ENCODE data around the gene ZBTB2.
A peak's percentile ranks its signal among the peaks of the same experiment; 100 is the strongest.
"Not testable (repeated sequence)": the region's sequence is repeated elsewhere in the genome, so short reads cannot be mapped to it uniquely, and the experiment has no call there.

ZBTB2 gene

DNA sequence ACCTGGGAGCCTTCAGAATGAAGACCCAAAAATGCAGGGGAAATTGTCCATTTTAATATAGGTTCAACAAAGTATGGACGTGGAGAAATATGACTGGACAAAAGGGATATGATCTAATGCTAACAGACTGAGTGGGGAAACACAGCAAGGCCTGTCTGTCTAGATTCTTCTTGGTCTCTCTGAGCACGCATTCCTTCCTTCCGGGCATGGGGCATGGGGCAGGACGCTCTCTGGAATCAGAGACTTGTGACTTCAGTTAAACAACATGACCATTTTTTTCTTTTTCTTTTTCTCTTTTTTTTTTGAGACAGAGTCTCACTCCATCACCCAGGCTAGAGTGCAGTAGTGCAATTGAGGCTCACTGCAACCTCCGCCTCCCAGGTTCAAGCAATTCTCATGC is 31.9 kb downstream of the ZBTB2 start:
- no peak for DNase-seq

DNA sequence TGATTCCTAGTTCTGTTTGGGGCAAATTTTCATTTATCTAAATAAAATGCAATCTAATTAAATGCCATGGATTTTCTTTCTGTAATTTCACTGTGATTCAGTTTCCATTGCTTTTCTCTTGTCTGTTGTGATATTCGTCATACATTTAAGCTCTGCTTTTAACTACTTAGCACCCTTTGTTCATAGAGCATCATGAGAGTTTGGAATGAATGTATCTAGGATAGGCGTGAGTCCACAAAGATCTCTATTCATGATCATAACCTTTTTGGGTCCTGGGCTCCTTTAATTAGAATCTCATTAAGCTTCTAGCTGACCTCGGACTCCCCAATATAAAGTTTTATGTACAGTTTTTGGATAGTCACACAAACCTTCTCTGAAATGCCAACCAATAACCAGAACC is 32.9 kb downstream of the ZBTB2 start:
- DNase-seq, result no peak

- no peak for DNase-seq
Measured at GRCh38 chr6:151357758-151358436, 33.5 kb downstream of the ZBTB2 start.

DNA sequence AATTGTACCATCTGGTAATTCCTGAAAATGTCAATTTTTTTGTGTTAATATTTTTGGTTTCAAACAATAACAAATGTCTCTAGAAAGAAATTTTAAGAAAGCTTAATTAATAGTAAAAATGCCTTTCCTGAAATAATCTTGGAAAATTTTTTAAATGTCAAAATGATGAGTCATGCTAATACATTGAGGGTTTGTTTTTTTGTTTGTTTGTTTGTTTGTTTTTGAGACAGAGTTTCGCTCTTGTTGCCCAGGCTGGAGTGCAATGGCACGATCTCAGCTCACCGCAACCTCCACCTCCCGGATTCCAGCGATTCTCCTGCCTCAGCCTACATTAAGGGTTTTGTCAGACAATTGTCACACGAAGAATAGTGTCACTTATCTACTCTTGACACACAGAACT is 34.4 kb downstream of the ZBTB2 start:
- DNase-seq, result not testable (repeated sequence)

- no peak for DNase-seq
Measured at GRCh38 chr6:151353795-151354194, 37.6 kb downstream of the ZBTB2 start.

- DNase-seq, result no peak
Measured at GRCh38 chr6:151352410-151353396, 38.7 kb downstream of the ZBTB2 start.

DNA sequence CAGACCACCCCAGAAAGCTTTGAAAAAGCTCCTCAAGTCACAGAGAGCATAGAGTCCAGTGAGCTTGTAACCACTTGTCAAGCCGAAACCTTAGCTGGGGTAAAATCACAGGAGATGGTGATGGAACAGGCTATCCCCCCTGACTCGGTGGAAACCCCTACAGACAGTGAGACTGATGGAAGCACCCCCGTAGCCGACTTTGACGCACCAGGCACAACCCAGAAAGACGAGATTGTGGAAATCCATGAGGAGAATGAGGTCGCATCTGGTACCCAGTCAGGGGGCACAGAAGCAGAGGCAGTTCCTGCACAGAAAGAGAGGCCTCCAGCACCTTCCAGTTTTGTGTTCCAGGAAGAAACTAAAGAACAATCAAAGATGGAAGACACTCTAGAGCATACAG is 39.6 kb downstream of the ZBTB2 start:
- no peak for DNase-seq

- no peak for DNase-seq
Measured at GRCh38 chr6:151351146-151351700, 40.1 kb downstream of the ZBTB2 start.

- DNase-seq, result no peak
Measured at GRCh38 chr6:151350442-151351145, 40.8 kb downstream of the ZBTB2 start.

- no peak for DNase-seq
Measured at GRCh38 chr6:151349651-151350270, 41.6 kb downstream of the ZBTB2 start.

GRCh38 chr6:151342750-151343149 is 48.6 kb downstream of the ZBTB2 start:
- not testable (repeated sequence) for DNase-seq

- no peak for DNase-seq
Measured at GRCh38 chr6:151341476-151342195, 49.7 kb downstream of the ZBTB2 start.

- DNase-seq, result no peak
Measured at GRCh38 chr6:151340219-151340978, 51.0 kb downstream of the ZBTB2 start.

- peak in 1 of 2 experiments; percentile 5 for DNase-seq
Measured at GRCh38 chr6:151339369-151339768, 52.0 kb downstream of the ZBTB2 start.

- no peak for DNase-seq
Measured at GRCh38 chr6:151338651-151339200, 52.6 kb downstream of the ZBTB2 start.

DNA sequence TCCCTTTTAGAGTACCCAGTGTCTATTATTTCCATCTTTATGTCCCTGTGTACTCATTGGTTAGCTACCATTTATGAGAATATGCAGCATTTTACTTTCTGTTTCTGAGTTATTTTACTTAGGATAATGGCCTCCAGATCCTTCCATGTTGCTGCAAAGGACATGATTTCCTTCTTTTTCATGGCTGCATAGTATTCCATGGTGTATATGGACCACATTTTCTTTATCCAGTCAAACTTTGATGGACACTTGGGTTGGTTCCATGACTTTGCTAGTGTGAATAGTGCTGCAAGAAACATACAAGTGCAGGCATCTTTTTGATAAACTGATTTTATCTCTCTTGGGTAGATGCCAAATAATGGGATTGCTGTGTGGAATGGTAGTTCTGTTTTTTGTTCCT is 55.4 kb downstream of the ZBTB2 start:
- DNase-seq, result no peak

DNA sequence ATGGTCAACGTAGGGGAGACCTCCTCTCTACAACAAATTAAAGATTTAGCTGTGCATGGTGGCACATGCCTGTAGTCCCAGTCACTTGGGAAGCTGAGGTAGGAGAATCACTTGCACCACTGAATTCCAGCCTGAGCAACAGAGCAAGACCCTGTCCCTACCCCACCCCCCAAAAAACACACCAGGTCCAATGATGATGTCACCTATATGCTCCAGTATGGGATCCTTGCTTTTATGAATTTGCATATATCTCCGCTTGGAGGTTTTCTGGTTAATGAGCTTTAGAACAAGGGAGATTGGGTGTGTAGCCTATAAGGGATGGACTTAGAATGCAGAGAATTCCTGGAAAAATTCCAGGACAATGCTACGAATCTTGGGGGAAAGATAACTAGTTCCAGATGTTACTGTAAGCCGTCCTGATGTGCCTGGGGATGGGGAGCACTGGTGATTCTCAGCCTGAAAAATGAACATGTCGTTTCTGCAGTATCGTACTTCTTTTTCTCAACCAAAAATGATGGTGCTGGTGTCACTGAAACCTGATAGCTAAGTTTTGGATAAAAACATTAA is 61.1 kb downstream of the ZBTB2 start:
- DNase-seq, result no peak

DNA sequence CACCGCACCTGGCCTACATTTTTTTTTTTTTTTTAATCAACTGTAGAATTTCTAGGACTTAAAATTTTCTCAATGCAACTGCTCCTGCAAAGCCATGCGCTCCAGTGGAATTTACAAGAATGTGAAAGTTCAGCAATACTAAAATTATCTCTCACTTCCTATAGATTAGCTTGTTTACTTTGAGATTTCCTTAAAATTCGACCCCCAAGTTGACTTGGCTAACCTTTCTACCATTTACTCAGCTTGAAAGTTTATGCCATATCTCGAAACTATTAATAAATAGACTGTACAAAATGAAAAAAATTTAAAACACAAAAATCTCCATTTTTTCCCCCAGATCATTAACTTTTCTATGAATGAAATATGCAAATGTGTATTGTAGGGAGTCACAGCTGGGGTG is 64.3 kb downstream of the ZBTB2 start:
- DNase-seq, result no peak

DNA sequence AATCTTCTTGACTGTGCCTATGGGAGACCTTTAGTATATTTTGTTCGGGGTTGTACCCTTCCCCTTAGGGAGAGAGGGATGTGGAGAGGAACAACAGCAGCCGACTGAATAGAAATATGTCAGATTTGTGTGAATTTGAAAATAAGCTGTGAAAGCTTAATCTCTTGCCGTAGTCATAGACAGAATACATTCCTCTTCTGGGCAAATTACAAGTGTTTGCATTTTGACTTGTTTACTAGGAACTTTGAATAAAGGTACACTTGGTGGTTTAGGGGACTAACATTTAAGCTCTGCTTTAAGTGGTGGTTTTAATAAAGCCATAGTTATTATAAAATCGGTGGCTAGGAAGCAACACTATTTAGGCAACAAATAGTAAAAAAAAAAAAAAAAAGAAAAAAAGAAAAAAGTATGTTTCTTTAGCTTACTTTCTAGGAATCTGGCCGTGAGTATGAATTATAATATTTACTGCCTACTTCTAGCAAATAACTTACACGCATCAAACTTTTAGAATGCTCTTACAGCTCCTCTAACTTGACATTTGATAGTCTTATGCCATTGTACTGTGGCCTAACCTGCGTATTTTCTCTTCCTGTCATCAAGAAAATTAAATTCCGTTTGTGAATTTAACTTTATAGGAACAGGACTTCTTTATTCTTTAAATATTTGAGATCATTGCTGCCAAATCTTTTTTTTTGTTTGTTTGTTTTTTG is 65.1 kb downstream of the ZBTB2 start:
- DNase-seq, result no peak

All from NCI-H2081 (cell line).